Glutamatergic neuron (in vitro differentiated cells): ENCODE results near the gene PTH. TPM values are rescaled to one million over a fixed set of nuclear protein-coding genes. Genes with fewer than 3 reads are reported as not detected.

ENCODE experiments used
- DNase-seq: peaks from one replicate; pipeline ENCODE4 v3.0.0; 2022
- H3K27ac Mint-ChIP-seq: one replicate; pipeline ENCODE4 v1.8.0; 2020; ENCODE audit warnings: mild to moderate bottlenecking, mixed read lengths, inconsistent platforms; ENCODE audit not compliant: unreplicated experiment
- H3K27me3 Mint-ChIP-seq: one replicate; pipeline ENCODE4 v1.8.0; 2020; ENCODE audit warnings: mild to moderate bottlenecking, moderate library complexity, mixed read lengths, inconsistent platforms; ENCODE audit not compliant: unreplicated experiment
- H3K36me3 Mint-ChIP-seq: one replicate; pipeline ENCODE4 v1.8.0; 2020; ENCODE audit warnings: mild to moderate bottlenecking, mixed read lengths, inconsistent platforms; ENCODE audit not compliant: unreplicated experiment
- H3K4me1 Mint-ChIP-seq: one replicate; pipeline ENCODE4 v1.8.0; 2020; ENCODE audit warnings: mild to moderate bottlenecking, low read depth, mixed read lengths, inconsistent platforms; ENCODE audit not compliant: unreplicated experiment
- H3K4me3 Mint-ChIP-seq: one replicate; pipeline ENCODE4 v1.8.0; 2020; ENCODE audit warnings: mild to moderate bottlenecking, mixed read lengths, inconsistent platforms; ENCODE audit not compliant: unreplicated experiment
- H3K9me3 Mint-ChIP-seq: one replicate; pipeline ENCODE4 v1.8.0; 2020; ENCODE audit warnings: mild to moderate bottlenecking, moderate library complexity, mixed read lengths, inconsistent platforms; ENCODE audit not compliant: unreplicated experiment
- CTCF ChIP-seq: fragments of 200-600 bp; sonication (generic); IDR thresholded peaks from one replicate; pipeline ENCODE4 v1.5.0; 2021; ENCODE audit not compliant: partially characterized antibody, unreplicated experiment
- total RNA-seq: library from RNA; stranded (reverse); fragmentation: NEBNext Ultra II Directional; extraction: Animal tissue kit (Norgen Biotek cat#: 25700); gene quantifications from one replicate; pipeline ENCODE4 v1.2.1, GENCODE V29; 2021; ENCODE audit not compliant: unreplicated experiment

The PTH gene
- total RNA-seq, 1 donor from 2014 or later = not detected

- TF ChIP-seq CTCF = peak; percentile 64
- no peaks in the 10 kb centered on the region for H3K36me3 Mint-ChIP-seq
- no peak overlapping the region for H3K27ac Mint-ChIP-seq
- peaks cover 4% of the 10 kb centered on the region for H3K27me3 Mint-ChIP-seq
- peaks cover 4% of the 10 kb centered on the region for H3K4me1 Mint-ChIP-seq
- H3K9me3 Mint-ChIP-seq = peaks cover 2% of the 10 kb centered on the region
- DNase-seq = no peak
- peak overlapping the region; percentile 15 for H3K4me3 Mint-ChIP-seq
Observed at GRCh38 chr11:13465909-13466371, 29.9 kb downstream of the PTH start.

- DNase-seq = no peak
- peak overlapping the region; percentile 1 for H3K27ac Mint-ChIP-seq
- TF ChIP-seq CTCF = no peak
- peaks cover 4% of the 10 kb centered on the region for H3K4me1 Mint-ChIP-seq
- no peaks in the 10 kb centered on the region for H3K36me3 Mint-ChIP-seq
- H3K27me3 Mint-ChIP-seq = peaks cover 4% of the 10 kb centered on the region
- peak overlapping the region; percentile 98 for H3K4me3 Mint-ChIP-seq
- H3K9me3 Mint-ChIP-seq = peaks cover 2% of the 10 kb centered on the region
Observed at GRCh38 chr11:13463779-13464290, 32.0 kb downstream of the PTH start.

- DNase-seq = peak; percentile 95
- peaks cover 2% of the 10 kb centered on the region for H3K9me3 Mint-ChIP-seq
- H3K36me3 Mint-ChIP-seq = no peaks in the 10 kb centered on the region
- H3K4me3 Mint-ChIP-seq = peak within 1 kb of the TSS; percentile 98
- no peak for TF ChIP-seq CTCF
- peaks cover 4% of the 10 kb centered on the region for H3K4me1 Mint-ChIP-seq
- peaks cover 4% of the 10 kb centered on the region for H3K27me3 Mint-ChIP-seq
- H3K27ac Mint-ChIP-seq = peak within 1 kb of the TSS; percentile 92
Observed at GRCh38 chr11:13462901-13463778, 32.7 kb downstream of the PTH start, which contains the start of gene BTBD10. BTBD10 (minus strand) TSS chr11:13463222; CDS start chr11:13445124, 18,098 bp downstream.

GRCh38 chr11:13462311-13462900, 33.4 kb downstream of the PTH start:
- no peak for TF ChIP-seq CTCF
- Mint-ChIP-seq H3K4me3 (peak overlapping the region; percentile 98), H3K36me3 (no peaks in the 10 kb centered on the region), H3K4me1 (peaks cover 4% of the 10 kb centered on the region), H3K27ac (peak overlapping the region; percentile 72), H3K27me3 (peaks cover 4% of the 10 kb centered on the region), H3K9me3 (peaks cover 2% of the 10 kb centered on the region)
- DNase-seq = peak; percentile 83
